GM21619 (cell line): ENCODE data around the gene ANKS1B.

Experiments
- ATAC-seq: cut with Tn5 transposase; IDR thresholded peaks from one replicate; pipeline ENCODE4 v1.9.1; 2021; ENCODE audit not compliant: unreplicated experiment

ANKS1B gene

GRCh38 chr12:98909746-98910145, 1075.0 kb downstream of the ANKS1B start:
- ATAC-seq: no peak

- no peak for ATAC-seq
Observed at GRCh38 chr12:98908866-98909265, 1075.9 kb downstream of the ANKS1B start.

- no peak for ATAC-seq
Observed at GRCh38 chr12:98903875-98904274, 1080.9 kb downstream of the ANKS1B start.

GRCh38 chr12:98901189-98901588, 1083.5 kb downstream of the ANKS1B start:
- ATAC-seq: no peak

GRCh38 chr12:98896938-98897337, 1087.8 kb downstream of the ANKS1B start:
- ATAC-seq: no peak

GRCh38 chr12:98895086-98895651, 1089.6 kb downstream of the ANKS1B start:
- ATAC-seq: no peak

- no peak for ATAC-seq
Observed at GRCh38 chr12:98894412-98895085, 1090.2 kb downstream of the ANKS1B start.

GRCh38 chr12:98893675-98894411, 1090.9 kb downstream of the ANKS1B start:
- no peak for ATAC-seq

GRCh38 chr12:98893126-98893674, 1091.5 kb downstream of the ANKS1B start:
- ATAC-seq: no peak

GRCh38 chr12:98885778-98886177, 1099.0 kb downstream of the ANKS1B start:
- no peak for ATAC-seq

GRCh38 chr12:98883231-98883630, 1101.5 kb downstream of the ANKS1B start:
- no peak for ATAC-seq

- no peak for ATAC-seq
Observed at GRCh38 chr12:98882526-98882925, 1102.2 kb downstream of the ANKS1B start.

GRCh38 chr12:98873776-98874175, 1111.0 kb downstream of the ANKS1B start:
- ATAC-seq: no peak

- ATAC-seq: no peak
Observed at GRCh38 chr12:98870504-98870903, 1114.2 kb downstream of the ANKS1B start.

GRCh38 chr12:98869886-98870503, 1114.7 kb downstream of the ANKS1B start:
- no peak for ATAC-seq

- ATAC-seq: no peak
Observed at GRCh38 chr12:98868538-98868937, 1116.2 kb downstream of the ANKS1B start.

GRCh38 chr12:98868076-98868475, 1116.7 kb downstream of the ANKS1B start:
- ATAC-seq: no peak

- no peak for ATAC-seq
Observed at GRCh38 chr12:98864363-98864762, 1120.4 kb downstream of the ANKS1B start.

- peak; percentile 81 for ATAC-seq
Observed at GRCh38 chr12:98863167-98863566, 1121.6 kb downstream of the ANKS1B start.

GRCh38 chr12:98861251-98861650, 1123.5 kb downstream of the ANKS1B start:
- ATAC-seq: no peak

- no peak for ATAC-seq
Observed at GRCh38 chr12:98856897-98857540, 1127.7 kb downstream of the ANKS1B start.
